GM18517 (cell line): Measurements from ENCODE around the gene KRTAP26-1.

Source experiments
- ATAC-seq: cut with Tn5 transposase; IDR thresholded peaks from one replicate; pipeline ENCODE4 v1.9.1; 2021; ENCODE audit warnings: mild to moderate bottlenecking, moderate library complexity; ENCODE audit not compliant: unreplicated experiment

Gene KRTAP26-1, protein sequence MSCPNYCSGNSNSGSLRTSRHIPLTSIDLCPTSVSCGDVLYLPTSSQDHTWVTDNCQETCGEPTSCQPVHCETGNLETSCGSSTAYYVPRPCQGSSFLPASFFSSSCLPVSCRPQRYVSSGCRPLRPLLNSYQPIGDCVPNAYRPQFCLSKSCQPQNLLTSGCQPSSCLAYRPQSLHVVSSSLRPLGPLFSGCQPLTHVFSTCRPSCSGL

DNA sequence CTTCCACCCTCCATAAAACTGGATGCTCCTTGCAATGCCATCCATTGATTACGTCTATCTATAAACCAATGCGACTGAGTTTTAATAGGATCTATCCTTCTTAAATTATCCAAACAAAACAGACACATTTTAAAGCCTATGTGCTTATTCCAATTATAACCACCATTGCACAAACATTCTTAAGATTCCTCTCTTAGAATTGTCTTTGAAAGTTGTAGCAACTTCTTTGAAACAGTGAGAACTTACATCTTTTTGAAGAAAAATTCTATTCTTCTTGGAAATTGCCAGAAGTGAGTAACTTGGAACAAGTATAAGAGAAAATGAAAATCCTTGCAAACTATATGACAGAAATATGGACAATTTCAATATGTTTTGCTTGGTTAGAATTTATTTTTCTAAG lies at the start of gene KRTAP26-1:
TSS of gene KRTAP26-1 (minus strand) at position 101 of the 400 bp plus-strand sequence. CDS start 280 bp downstream, outside the sequence.
- no peak for ATAC-seq

DNA sequence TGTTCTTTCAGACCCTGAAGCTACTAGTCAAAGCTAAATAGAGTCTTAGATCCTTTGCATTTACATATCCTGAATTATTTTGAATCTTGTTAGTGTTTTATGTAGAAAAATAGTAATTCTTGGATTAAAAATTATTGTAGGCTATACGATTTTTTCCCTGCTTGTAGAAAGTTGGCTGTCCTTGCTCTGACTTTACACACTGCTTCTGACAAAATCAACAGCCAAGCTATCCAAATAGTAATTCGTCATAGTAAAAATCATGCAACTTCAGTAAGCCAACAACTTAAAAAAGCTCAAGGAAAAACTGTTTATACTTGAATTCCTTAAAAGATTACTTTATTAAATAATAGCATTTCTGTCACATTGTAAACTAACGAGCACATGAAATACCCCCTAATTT lies 35.8 kb upstream of the KRTAP26-1 start:
- no peak for ATAC-seq

DNA sequence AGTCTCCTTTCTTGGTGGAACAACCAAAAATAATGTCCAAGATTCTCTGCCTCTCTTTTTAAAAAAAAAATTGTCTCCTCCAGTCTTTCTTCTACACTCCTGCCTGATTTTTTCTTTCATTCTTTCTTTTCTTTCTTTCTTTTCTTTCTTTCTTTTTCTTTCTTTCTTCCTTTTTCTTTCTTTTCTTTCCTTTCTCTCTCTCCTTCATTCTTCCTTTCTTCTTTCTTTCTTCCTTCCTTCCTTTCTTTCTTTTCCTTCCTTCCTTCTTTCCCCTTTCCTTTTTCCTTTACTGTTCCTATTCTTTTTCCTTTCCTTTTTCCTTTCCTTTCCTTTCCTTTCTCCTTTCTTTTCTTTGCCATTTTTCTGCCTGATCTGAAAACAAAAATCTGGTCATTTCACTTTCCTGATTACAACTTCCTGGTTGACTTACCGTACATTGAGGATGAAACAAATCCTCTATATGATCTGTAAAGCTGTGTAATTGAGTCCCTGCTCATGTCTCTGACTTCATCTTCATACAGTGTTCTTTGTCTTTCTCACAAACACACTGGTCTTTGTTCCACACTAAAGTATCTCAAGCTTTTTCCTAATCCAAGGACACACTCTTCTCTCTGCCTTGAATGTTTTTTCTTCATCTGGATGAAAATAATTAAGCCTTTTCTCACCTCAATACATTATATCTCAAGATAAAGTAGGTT lies 34.3 kb upstream of the KRTAP26-1 start:
- no peak for ATAC-seq

DNA sequence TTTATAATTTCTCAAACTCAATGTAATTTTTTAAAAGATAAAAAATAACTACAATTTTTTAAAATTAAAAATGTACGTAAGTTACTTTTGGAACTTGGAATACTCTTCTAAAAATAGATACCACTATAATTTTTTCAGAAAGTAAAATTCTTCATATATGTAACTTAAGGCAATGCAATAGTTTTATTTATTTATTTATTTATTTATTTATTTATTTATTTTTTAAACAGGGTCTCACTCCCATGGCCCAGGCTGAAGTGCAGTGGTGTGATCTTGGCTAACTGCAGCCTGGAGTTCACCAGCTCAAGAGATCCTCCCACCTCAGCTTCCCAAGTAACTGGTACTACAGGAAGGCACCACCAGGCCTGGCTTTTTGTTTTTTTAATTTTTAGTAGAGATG lies 31.4 kb upstream of the KRTAP26-1 start:
- ATAC-seq = no peak

DNA sequence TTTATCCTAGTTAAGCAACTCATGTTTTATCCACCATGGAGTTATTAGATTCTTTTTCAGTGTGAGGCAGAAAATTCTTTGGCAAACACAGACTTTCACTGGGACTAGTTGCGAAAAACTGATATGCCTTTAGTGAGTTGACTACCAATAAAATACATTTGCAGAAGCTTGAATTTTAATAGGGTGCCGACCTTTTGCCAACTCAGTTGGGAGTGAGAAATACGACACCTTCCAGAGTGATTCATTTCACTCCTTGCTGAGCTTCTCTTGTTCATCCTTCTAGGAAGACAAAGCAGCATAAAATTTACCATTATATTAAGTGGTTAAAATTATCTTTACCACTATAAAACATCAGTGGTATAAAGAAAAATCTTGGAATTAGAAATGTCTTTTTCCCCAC lies 29.5 kb upstream of the KRTAP26-1 start:
- no peak for ATAC-seq

DNA sequence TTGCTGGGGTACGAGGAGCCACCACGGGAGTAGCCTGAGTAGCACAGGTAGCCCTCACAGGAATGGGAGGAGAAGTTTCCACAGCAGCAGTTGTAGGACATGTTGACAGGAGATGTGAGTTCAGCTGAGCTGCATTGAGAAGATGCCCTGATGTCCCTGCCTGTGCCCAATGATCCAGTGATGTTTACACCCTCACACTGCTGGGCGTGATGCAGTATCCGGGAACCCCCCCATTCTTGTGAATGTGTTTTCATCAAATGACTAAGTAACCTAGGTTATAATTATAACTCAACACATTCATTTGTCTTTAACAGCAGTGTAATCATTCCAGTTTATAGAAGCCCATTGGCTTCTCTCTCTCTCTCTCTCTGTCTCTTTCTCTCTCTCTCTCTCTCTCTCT lies 28.4 kb upstream of the KRTAP26-1 start, which contains the start of gene KRTAP23-1:
TSS of gene KRTAP23-1 (minus strand) at position 101 of the 400 bp plus-strand sequence. CDS start at position 101, 0 bp downstream.
- ATAC-seq = no peak

DNA sequence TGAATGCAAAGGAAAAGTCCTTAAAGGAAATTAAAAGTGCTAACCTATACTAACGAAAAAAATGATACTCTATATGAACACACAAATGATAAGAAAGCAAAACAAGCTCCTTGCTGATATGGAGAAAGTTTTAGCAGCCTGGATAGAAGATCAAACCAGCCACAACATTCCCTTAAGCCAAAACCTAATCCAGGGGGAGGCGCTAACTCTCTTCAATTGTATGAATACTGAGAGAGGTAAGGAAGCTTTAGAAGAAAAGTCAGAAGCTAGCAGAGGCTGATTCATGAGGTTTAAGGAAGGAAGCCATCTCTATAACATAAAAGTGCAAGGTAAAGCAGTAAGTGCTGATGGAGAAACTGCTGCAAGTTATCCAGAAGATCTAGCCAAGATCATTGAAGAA lies 24.9 kb upstream of the KRTAP26-1 start:
- no peak for ATAC-seq

DNA sequence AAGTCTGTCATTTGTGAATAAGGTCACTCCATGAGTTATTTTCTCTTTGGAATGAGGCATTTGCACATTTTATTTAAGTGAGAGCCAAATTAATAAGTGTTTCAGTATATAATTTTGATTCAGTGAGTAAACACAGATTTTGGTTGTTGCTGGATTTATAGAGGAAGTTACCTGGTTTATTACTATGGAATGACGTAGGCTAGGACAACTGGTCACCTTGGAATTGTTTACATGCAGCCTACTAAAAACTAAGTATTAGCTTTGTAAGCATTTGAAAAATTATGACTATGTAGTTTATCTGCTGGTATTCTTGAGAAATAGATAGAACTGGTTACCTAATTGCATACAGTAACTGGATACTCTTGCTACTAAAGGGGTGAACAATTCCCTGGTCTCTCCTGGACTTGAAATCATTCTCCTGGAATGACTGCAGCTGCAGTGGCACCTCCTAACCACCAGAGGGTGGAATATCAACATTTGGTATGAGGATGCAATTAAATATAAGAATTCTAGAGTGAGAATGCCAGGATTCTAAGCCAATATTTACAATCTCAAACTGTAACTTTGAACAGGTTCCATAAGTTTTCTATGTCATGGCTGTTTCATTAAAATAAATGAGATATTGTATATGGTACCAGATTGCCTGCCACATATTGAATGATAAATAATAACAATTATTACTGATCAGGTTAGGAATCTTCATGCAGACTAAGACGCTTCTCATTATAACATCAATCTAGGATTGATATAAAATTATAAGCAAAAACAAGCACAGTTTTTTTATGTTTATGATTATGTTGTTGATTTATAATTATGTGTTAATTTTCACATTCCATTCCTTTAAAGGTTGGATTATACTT lies 20.8 kb upstream of the KRTAP26-1 start:
- peak; percentile 56 for ATAC-seq

DNA sequence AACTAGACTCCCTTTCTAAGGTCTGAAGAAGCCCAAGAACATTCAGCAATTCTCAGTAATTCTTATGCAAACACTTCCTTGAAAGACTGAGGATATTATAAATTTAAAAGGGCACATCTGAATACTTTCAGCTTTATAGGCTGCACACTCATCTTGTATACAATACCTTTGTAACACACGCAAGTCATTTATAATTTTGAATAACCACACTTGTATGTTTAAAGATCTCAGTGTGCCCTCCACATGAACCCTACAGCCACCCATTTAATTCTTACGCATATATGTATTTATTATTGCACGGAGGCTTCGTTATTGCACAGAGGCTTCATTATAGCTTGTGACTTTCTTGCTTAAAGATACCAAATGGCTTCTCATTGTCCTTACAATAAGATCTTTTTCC lies 18.6 kb upstream of the KRTAP26-1 start:
- ATAC-seq = no peak

DNA sequence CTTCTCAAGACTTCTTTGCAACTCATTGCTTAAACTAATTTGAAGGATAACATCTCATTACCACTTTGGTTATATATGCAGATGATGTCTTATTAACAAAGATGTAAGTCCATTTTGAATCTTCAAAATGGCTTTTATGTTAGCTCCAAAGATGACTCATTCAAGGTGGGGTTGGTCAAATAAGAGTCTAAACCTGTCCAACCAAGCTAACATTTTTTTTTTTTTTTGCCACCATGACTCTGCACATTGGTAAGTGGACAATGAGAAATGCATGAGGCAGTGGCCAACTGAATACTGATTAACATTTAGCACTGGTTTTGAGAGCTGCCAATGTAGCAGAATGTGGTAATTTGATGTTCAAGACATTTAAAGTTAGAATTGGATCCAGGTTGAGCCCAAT lies 17.7 kb upstream of the KRTAP26-1 start:
- ATAC-seq = no peak

DNA sequence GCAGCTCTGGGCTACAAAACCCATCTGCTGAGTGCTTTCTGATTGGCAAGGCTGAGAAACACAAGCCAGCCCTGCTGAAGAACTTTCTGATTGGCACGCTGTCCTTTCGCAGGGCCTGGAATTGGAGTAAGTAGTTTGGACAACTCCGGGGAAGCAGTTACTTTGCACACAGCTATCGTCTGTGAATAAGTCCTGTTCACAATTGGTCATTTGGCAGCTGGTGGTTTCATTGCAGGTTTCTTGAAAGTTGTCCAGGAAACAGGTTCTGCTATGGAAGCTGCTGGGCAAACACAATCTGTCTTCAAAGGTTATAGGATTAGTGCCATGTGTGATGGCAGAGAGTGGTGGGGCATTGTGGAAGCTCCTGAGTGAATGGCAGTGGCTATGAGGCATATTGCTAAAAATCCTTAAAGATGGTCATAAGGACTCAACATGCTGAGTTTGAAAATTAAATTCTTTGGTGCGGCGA lies 17.2 kb upstream of the KRTAP26-1 start, which contains the start of gene KRTAP27-1:
TSS of gene KRTAP27-1 (minus strand) at position 419 of the 469 bp plus-strand sequence. CDS start at position 393, 26 bp downstream.
- ATAC-seq = no peak

DNA sequence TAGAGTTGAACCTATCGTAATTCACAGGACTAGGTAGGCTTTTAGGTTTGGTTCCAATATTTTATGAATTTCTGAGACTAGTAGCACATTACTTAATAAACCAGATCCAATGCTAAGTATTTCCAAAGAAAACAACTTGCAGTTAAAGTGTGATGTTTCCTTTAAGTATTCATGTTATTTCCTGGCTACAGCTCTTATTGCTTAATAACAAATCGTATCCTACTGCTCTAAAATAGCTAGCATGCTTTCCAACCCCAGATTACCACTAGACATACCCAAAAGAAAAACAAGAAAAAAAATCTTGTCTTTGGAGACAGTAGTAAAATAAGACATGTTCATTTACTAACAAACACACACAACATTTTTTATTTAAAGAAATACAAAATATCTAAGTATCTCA lies 16.5 kb upstream of the KRTAP26-1 start:
- no peak for ATAC-seq

DNA sequence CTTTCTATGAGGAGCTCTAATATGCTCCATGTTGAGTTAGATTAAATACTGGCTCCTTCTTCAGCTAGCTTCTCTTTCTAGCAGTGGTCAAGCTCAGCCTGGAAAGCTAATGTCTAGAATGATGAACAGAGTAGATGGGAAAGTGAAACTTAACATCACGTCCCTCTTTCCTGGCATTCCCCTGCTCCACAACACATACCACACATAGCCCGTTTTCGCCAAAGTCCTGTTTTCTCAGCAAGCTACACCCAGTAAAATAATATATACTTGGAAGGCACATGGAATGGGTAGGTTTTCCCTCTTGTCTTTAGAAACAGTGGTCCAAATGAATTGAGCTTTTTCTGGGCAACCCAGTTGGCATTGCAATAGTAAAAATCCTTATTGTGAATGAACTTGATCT lies 13.6 kb upstream of the KRTAP26-1 start:
- no peak for ATAC-seq

DNA sequence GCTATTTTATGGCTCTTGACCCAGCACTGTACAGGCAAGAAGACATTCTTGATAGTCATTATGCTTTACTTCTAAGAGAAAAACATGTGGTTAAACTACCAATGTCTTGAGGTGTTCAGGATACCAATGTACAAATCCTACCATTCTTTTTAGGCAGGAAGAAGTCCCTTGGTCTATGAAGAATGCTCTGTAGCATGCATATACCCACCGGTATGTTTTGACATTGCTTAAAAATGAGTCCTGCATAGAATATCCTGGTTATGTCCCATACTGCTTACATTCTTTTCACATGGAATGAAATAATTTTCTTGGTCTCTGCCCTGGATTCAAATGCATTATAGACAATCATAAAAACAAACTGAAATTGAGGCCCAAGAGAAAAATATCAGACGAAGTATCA lies 12.6 kb upstream of the KRTAP26-1 start:
- no peak for ATAC-seq

DNA sequence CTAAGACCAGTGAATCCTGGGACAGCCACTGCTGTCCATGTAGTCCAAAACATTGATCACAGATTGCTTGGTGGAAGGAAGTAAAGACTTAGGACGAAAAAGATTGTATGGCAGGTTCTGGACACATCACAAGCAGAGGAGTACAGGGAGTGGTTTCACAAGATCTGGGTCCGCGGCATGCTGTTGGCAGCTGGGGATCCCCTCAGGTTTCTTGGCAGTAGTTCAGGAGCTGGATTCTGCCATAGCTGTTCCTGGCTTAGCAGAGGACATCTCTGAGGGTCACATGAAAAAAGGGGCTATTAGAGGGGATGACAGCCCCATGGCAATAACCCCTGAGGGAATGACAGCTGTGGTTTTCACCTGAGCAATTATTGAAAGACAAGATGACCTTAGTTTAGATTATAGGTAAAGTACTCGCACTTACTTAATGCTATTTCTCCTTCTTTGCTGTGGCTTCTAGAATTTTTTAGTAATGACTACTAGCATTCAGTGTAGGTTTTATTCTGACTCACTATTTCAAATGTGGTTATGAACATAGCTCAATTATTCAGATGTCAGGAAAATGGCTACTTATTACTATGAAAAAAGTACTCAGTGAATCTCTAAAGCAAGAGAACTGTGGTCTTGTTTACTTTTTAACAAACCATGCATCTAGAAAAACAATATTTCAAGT lies 9.2 kb upstream of the KRTAP26-1 start:
- no peak for ATAC-seq

DNA sequence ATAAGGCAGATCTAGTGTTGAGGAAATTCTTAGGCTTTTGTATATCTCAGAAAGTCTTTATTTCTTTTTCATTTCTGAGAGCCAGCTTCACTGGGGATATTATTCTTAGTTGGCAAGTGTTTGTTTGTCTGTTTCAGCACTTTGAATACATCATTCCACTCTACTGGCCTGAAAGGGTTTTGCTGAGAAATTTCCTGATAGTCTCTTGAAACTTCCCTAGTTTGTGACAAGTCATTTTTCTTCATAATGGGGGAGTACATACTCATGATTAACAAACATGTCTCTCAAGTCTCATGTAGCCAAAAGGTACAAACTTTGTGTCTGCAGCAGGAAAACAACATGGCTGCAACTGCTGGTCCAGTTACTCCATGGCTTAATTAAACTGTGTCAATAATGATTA lies 6.3 kb upstream of the KRTAP26-1 start:
- no peak for ATAC-seq

DNA sequence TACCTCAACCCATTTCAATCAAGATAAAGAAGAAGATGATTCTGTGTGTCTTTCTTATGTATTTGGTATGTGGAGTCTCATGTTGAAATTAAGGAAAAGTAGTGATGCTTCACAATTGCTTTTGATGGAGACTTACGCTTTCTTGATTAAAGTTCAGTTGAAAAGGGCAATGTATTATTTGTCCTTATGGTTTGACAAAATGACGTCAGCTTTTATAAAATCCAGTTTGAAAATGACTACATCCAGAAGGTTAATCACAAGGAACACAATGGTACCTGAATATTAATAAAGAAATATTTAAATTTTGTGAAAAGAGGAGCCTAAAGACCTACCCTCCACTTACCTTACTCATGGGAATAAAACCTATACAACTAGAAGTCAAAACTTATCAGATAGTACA lies 4.4 kb downstream of the KRTAP26-1 start:
- no peak for ATAC-seq

DNA sequence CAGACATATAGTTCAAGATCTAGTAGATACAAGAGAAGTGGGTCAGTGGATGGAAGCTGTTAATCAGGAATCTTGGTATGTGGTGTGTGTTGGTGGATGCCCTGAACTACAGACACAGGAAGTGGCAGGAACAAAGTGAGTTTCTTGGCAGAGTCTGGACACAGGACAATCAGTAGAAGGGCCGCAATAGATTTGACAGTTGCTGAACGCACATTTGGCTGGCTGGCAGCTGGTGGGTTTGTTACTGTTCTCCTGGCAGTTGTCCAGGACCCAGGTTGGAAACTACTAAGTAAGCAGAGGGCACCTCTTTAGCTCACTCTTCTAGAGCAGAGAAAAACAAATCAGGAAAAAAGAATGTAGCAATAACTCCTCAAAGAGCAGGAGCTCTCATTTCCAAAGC lies 13.2 kb downstream of the KRTAP26-1 start:
- ATAC-seq = no peak

DNA sequence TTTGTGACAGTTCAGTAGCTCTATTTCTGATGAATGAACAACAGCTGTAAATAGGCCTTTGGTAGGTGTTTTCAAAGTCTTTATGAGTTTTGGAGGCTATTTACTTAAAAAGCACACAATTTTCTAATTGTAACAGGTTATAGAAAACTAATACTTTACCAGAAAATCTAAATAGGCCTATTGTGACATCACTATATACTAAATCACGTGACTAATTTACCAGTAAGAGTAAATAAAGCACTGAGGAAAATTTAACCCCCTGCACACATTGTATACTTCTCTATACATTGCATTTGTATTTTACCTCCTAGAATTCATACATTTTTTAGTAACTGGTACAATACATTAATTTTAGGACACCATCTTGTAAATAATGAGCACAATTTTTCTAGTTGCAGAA lies 15.0 kb downstream of the KRTAP26-1 start:
- ATAC-seq = no peak

DNA sequence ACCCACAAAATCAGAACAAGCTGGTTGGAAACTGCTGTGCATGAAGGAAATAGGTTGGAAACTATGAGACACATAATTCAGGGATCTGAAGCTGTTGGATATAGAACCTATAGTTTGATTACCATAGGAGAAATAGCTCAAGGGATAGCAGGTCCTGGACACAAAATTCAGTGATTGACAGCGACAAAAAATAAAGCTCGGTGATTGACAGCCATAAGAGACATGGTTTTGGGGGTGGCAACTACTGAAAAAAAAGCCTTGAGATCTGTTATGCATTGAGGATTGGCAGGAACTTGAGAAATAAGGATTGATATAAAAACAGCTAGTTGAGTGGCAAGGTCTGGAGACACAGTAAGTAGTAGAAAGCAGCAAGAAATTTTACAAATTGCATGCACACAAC lies 30.9 kb downstream of the KRTAP26-1 start, which contains the start of gene KRTAP25-1:
TSS of gene KRTAP25-1 (minus strand) at position 300 of the 400 bp plus-strand sequence. CDS start at position 276, 24 bp downstream.
- no peak for ATAC-seq

DNA sequence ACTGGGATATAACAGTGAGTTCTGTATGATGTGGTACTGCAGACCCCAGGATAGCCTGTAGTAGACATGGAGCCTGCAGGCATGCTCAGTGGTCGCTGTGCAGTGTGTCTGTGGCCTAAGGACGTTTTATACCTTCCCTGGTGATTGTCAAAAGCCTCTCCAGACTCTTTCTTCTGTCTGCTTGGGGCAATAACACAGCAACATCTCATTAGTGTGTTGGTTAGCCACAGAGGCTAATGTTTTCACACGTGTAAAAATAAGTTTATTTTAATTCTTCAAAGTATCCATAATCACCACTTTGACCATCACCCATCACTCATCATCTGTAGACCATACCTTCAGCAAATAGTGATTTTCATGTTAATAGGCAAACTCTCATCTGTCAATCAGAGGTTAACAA lies 37.3 kb downstream of the KRTAP26-1 start, which contains the start of gene KRTAP24-1:
TSS of gene KRTAP24-1 (minus strand) at position 101 of the 400 bp plus-strand sequence. CDS start at position 83, 18 bp downstream.
- ATAC-seq = no peak
